K562 (cell line): ENCODE results near the gene MXI1. TPM values are rescaled to one million over a fixed set of nuclear protein-coding genes. Genes with fewer than 3 reads are reported as not detected.

Experiments
- ATAC-seq: fragments of 200-7000 bp; cut with Tn5 transposase; 3 replicates; pipeline ENCODE4 v1.9.1; 2020; ENCODE audit warnings: moderate library complexity
- BruUV-seq: library from RNA; stranded (reverse); fragments of 400-500 nt; replicated peaks from 2 replicates; lab custom pipeline; 2021; lab: Mats Ljungman, UMichigan
- CTCF ChIA-PET: fragments of 300-600 bp; formaldehyde crosslinking; extraction: SDS; loops from one replicate; lab custom pipeline; 2021; ENCODE audit warnings: low intra/inter-chr PET ratio; lab: Yijun Ruan, JAX
- POLR2A ChIA-PET: fragments of 300-600, 350-650 bp; sonication (Branson Sonifier 250); formaldehyde crosslinking; extraction: SDS; loops from one replicate; lab custom pipeline; 2021; ENCODE audit warnings: antibody characterized with exemption, inconsistent platforms; lab: Yijun Ruan, JAX
- DNase-seq, 4 experiments: peaks; one replicate each; pipeline versions ENCODE4 v3.0.0 to v3.0.0-alpha.2; 2011 to 2018; ENCODE audit warnings: low spot score in 3 of 4, mixed read lengths in 3 of 4; ENCODE audit errors: extremely low read depth in 1 of 4
- FAIRE-seq: peaks from 2 replicates; lab custom pipeline; 2011; peaks lifted over from hg19 to GRCh38; lab: Jason Lieb, UNC
- H2AFZ ChIP-seq: 2 replicates; pipeline ENCODE4 v1.6.0; 2011; ENCODE audit warnings: low read depth, low read length, control low read depth, inconsistent platforms
- H3K27ac ChIP-seq: fragments of 200-600 bp; 3 replicates; pipeline ENCODE4 v1.8.0; 2011; ENCODE audit warnings: low read depth, mild to moderate bottlenecking, control low read depth, inconsistent platforms, low read length, moderate library complexity, mixed read lengths; ENCODE audit errors: extremely low read depth
- H3K27me3 ChIP-seq, 2 experiments: fragments of 300-600 bp in 1 of 2; 2 replicates in 1 of 2; 3 replicates in 1 of 2; pipeline versions ENCODE4 v1.6.0 to v1.8.0; 2011; ENCODE audit warnings: inconsistent platforms in 2 of 2, low read length in 2 of 2, mild to moderate bottlenecking in 1 of 2, mixed read lengths in 1 of 2, moderate library complexity in 1 of 2; ENCODE audit not compliant: control insufficient read depth in 2 of 2, insufficient read depth in 2 of 2
- H3K36me3 ChIP-seq: fragments of 300-600 bp; 3 replicates; pipeline ENCODE4 v1.8.0; 2011; ENCODE audit warnings: mild to moderate bottlenecking, low read length, inconsistent platforms; ENCODE audit not compliant: control insufficient read depth, insufficient read depth
- H3K4me1 ChIP-seq, 2 experiments: fragments of 200-600 bp in 1 of 2; replicated peaks in 1 of 2; 2 replicates in 1 of 2; 3 replicates in 1 of 2; pipeline versions ENCODE4 v1.5.1 to v1.8.0; 2011; ENCODE audit warnings: inconsistent platforms in 2 of 2, low read length in 2 of 2, mild to moderate bottlenecking in 1 of 2, mixed read lengths in 1 of 2, moderate library complexity in 1 of 2; ENCODE audit not compliant: control insufficient read depth in 2 of 2, insufficient read depth in 2 of 2
- H3K4me2 ChIP-seq: 2 replicates; pipeline ENCODE4 v1.6.1; 2011; ENCODE audit warnings: low read length, control low read depth, inconsistent platforms, mixed read lengths; ENCODE audit not compliant: insufficient read depth
- H3K4me3 ChIP-seq: fragments of 200-600 bp; sonication (generic), shearing (Covaris generic); 2 replicates; pipeline ENCODE4 v1.5.1; 2016; ENCODE audit warnings: control low read depth, inconsistent platforms
- H3K79me2 ChIP-seq: fragments of 200-600 bp; 3 replicates; pipeline ENCODE4 v1.8.0; 2011; ENCODE audit warnings: low read length, inconsistent platforms; ENCODE audit not compliant: control insufficient read depth, insufficient read depth
- H3K9ac ChIP-seq, 2 experiments: 2 replicates each; pipeline versions ENCODE4 v1.6.0 to v1.6.1; 2011; ENCODE audit warnings: low read depth in 2 of 2, low read length in 2 of 2, control low read depth in 1 of 2, inconsistent platforms in 1 of 2, mild to moderate bottlenecking in 1 of 2, mixed read lengths in 1 of 2; ENCODE audit not compliant: insufficient read depth in 1 of 2
- H3K9me1 ChIP-seq: one replicate; pipeline ENCODE4 v1.6.0; 2011; ENCODE audit warnings: inconsistent platforms, mild to moderate bottlenecking, low read length, moderate library complexity; ENCODE audit not compliant: control insufficient read depth, insufficient read depth
- H3K9me3 ChIP-seq: replicated peaks from 2 replicates; pipeline ENCODE4 v1.5.1; 2011; ENCODE audit warnings: low read depth, low read length, inconsistent platforms; ENCODE audit not compliant: control insufficient read depth, insufficient read depth
- H4K20me1 ChIP-seq: replicated peaks from 2 replicates; pipeline ENCODE4 v1.6.1; 2011; ENCODE audit warnings: low read length, inconsistent platforms, mixed read lengths; ENCODE audit not compliant: control insufficient read depth, insufficient read depth
- HDAC3 ChIP-seq: fragments of 450-650 bp; IDR thresholded peaks from 2 replicates; pipeline ENCODE4 v1.6.1; 2018; ENCODE audit warnings: borderline replicate concordance, mild to moderate bottlenecking, moderate library complexity; ENCODE audit not compliant: partially characterized antibody
- HINFP ChIP-seq: fragments of 450-650 bp; conservative IDR thresholded peaks from 2 replicates; pipeline ENCODE4 v1.6.1; 2016; ENCODE audit warnings: missing genetic modification characterization, low read depth, mild to moderate bottlenecking, control low read depth, missing compliant biosample characterization
- LCOR ChIP-seq: sonication (generic); formaldehyde crosslinking; IDR thresholded peaks from 2 replicates; pipeline ENCODE4 v1.8.0; 2022; ENCODE audit warnings: mild to moderate bottlenecking, missing genetic modification reagents
- NCOA2 ChIP-seq, 2 experiments: fragments of 450-650 bp; IDR thresholded peaks; 2 replicates each; pipeline ENCODE4 v1.6.1; 2018; ENCODE audit warnings: mild to moderate bottlenecking in 2 of 2, moderate library complexity in 1 of 2; ENCODE audit not compliant: partially characterized antibody in 2 of 2
- PHF21A ChIP-seq: fragments of 450-650 bp; IDR thresholded peaks from 2 replicates; pipeline ENCODE4 v1.6.1; 2017; ENCODE audit warnings: low read depth, borderline replicate concordance
- SIN3B ChIP-seq: fragments of 450-650 bp; IDR thresholded peaks from 2 replicates; pipeline ENCODE4 v1.6.1; 2017; ENCODE audit warnings: low read depth, mild to moderate bottlenecking, moderate library complexity
- TAF7 ChIP-seq: fragments of 450-650 bp; IDR thresholded peaks from 2 replicates; pipeline ENCODE4 v1.6.1; 2016; ENCODE audit warnings: missing genetic modification characterization, missing compliant biosample characterization
- YBX1 ChIP-seq: fragments of 450-650 bp; IDR thresholded peaks from 2 replicates; pipeline ENCODE4 v1.7.1; 2016; ENCODE audit warnings: mild to moderate bottlenecking
- WGBS: fragments of 100-300 bp; shearing (Covaris generic); methylation state at CpG from one replicate; pipeline ENCODE4 v1.1.6; 2016; ENCODE audit warnings: low coverage, mixed read lengths; ENCODE audit not compliant: insufficient coverage; ENCODE audit errors: missing lambda C conversion rate; 5-methylcytosine and 5-hydroxymethylcytosine counted together
- in situ Hi-C: fragments of 300-500 bp; cut with MboI; formaldehyde crosslinking; loops from 4 replicates; pipeline ENCODE4 v1.15.0; 2018; ENCODE audit warnings: inconsistent platforms, mixed read lengths
- intact Hi-C: fragments of 100-400 bp; cut with micrococcal nuclease; formaldehyde crosslinking; loops from 2 replicates; pipeline ENCODE4 v1.14.2; 2022
- polyA plus RNA-seq, 8 experiments: library from polyadenylated mRNA; depleted of rRNA in 4 of 8; stranded (reverse) in 5 of 8; unstranded in 3 of 8; fragments of >200 nt; fragmentation: Nextera tagmentation in 2 of 8; fragmentation: Illumina TruSeq in 1 of 8; extraction: Ambion mirVana in 2 of 8; extraction: Trizol in 1 of 8; gene quantifications; 2 replicates each; pipeline versions ENCODE4 v1.2.1 to v1.2.3, GENCODE V29; 2011 to 2014; ENCODE audit warnings: inconsistent platforms in 1 of 8, missing spikeins in 1 of 8
- total RNA-seq, 7 experiments: library from RNA; depleted of rRNA in 6 of 7; stranded (reverse); fragments of >200 nt in 6 of 7; fragmentation: Illumina TruSeq in 2 of 7; extraction: Trizol in 2 of 7; gene quantifications; 2 replicates each; pipeline versions ENCODE4 v1.2.1 to v1.2.3, GENCODE V29; 2011 to 2021; ENCODE audit warnings: low replicate concordance in 1 of 7

Gene MXI1
- total and polyA plus RNA-seq, 9 of the 15 experiments (the other 6 are each of a cell fraction or from before 2014, with no cell fraction given), result 9.1 to 23.7 (median 14.8) TPM

GRCh38 chr10:110286841-110287240 lies 79.4 kb downstream of the MXI1 start:
- ChIA-PET CTCF (no interaction called here), POLR2A (no interaction called here)
- H3K9ac ChIP-seq, result no peak overlapping the region
- no peak overlapping the region for H2AFZ ChIP-seq
- ATAC-seq (no peak), DNase-seq (no peak), FAIRE-seq (no peak)
- WGBS, result 94% methylated on average over 2 of the region's 2 CpGs
- no peaks in the 10 kb centered on the region for H3K79me2 ChIP-seq
- peaks cover 70% of the 10 kb centered on the region for H3K36me3 ChIP-seq
- H3K4me2 ChIP-seq, result no peak overlapping the region
- H3K27me3 ChIP-seq, result no peaks in the 10 kb centered on the region
- H3K4me1 ChIP-seq, result no peaks in the 10 kb centered on the region
- H3K4me3 ChIP-seq, result no peak overlapping the region
- TF ChIP-seq LCOR (CRISPR knock-in tag), result no peak
- no peaks in the 10 kb centered on the region for H3K9me1 ChIP-seq
- H4K20me1 ChIP-seq, result no peaks in the 10 kb centered on the region
- no peaks in the 10 kb centered on the region for H3K9me3 ChIP-seq
- BruUV-seq, result no TSS peak
- in situ Hi-C loops, result no loop called here
- intact Hi-C loops, result no loop called here
- H3K27ac ChIP-seq, result no peak overlapping the region

GRCh38 chr10:110296966-110297365 lies 89.6 kb downstream of the MXI1 start:
- H3K9me3 ChIP-seq, result no peaks in the 10 kb centered on the region
- WGBS, result 100% methylated on average over 1 of the region's 1 CpG
- no peaks in the 10 kb centered on the region for H3K27me3 ChIP-seq
- H3K4me1 ChIP-seq, result peaks cover 0 to 3% of the 10 kb centered on the region in 2 experiments; a peak in 1 of 5 replicates
- intact Hi-C loops (no loop called here), in situ Hi-C loops (no loop called here)
- no peak overlapping the region for H3K9ac ChIP-seq
- CTCF ChIA-PET, result no interaction called here
- peaks cover 96% of the 10 kb centered on the region for H3K36me3 ChIP-seq
- no peak for FAIRE-seq
- H3K27ac ChIP-seq, result no peak overlapping the region
- no peak overlapping the region for H3K4me3 ChIP-seq
- POLR2A ChIA-PET, result interaction anchor here (0.5 to 0.8 kb wide), 2 partner anchors 11 to 288 kb away, joined by 3 read pairs; no protein-coding TSS in a partner anchor
- BruUV-seq, result no TSS peak
- peaks cover 33% of the 10 kb centered on the region for H3K79me2 ChIP-seq
- no peak overlapping the region for H2AFZ ChIP-seq
- no peaks in the 10 kb centered on the region for H3K9me1 ChIP-seq
- no peak for ATAC-seq
- no peak for DNase-seq
- no peak overlapping the region for H3K4me2 ChIP-seq
- H4K20me1 ChIP-seq, result no peaks in the 10 kb centered on the region
- TF ChIP-seq NCOA2 (IDR thresholded peaks at IDR 0.05; ENCODE audit: partially characterized antibody in 2 of 2) (no peak), SIN3B (no peak), TAF7 (tag) (no peak), PHF21A (no peak), HDAC3 (no peak), YBX1 (no peak), HINFP (tag) (no peak)
